HG02571 (cell line): ENCODE data around the gene ZNF776.
"Not testable (repeated sequence)": the region's sequence is repeated elsewhere in the genome, so short reads cannot be mapped to it uniquely, and the experiment has no call there.

ENCODE experiments used
- ATAC-seq: cut with Tn5 transposase; IDR thresholded peaks from one replicate; pipeline ENCODE4 v1.9.1; 2021; ENCODE audit warnings: mild to moderate bottlenecking, moderate library complexity; ENCODE audit not compliant: unreplicated experiment

Gene ZNF776

GRCh38 chr19:57776764-57777296 lies 30.2 kb downstream of the ZNF776 start:
- ATAC-seq: no peak

- no peak for ATAC-seq
Measured at GRCh38 chr19:57778336-57778735, 31.7 kb downstream of the ZNF776 start.

- no peak for ATAC-seq
Measured at GRCh38 chr19:57779220-57779845, 32.7 kb downstream of the ZNF776 start.

GRCh38 chr19:57786286-57786685 lies 39.7 kb downstream of the ZNF776 start:
- no peak for ATAC-seq

- no peak for ATAC-seq
Measured at GRCh38 chr19:57786906-57787305, 40.3 kb downstream of the ZNF776 start.

GRCh38 chr19:57788114-57788692 lies 41.6 kb downstream of the ZNF776 start:
- no peak for ATAC-seq

- no peak for ATAC-seq
Measured at GRCh38 chr19:57789288-57789687, 42.7 kb downstream of the ZNF776 start.

- not testable (repeated sequence) for ATAC-seq
Measured at GRCh38 chr19:57796580-57796979, 50.0 kb downstream of the ZNF776 start.

GRCh38 chr19:57800696-57801095 lies 54.1 kb downstream of the ZNF776 start:
- ATAC-seq: no peak

GRCh38 chr19:57802269-57802668 lies 55.7 kb downstream of the ZNF776 start:
- ATAC-seq: no peak

GRCh38 chr19:57803265-57803593 lies 56.6 kb downstream of the ZNF776 start:
- ATAC-seq: no peak

GRCh38 chr19:57803594-57804325 lies 57.1 kb downstream of the ZNF776 start:
- ATAC-seq: no peak

- no peak for ATAC-seq
Measured at GRCh38 chr19:57807541-57807940, 60.9 kb downstream of the ZNF776 start.
